Pancreas (tissue), 10 donors: ENCODE data around the gene PYROXD2. TPM values are rescaled to one million over a fixed set of nuclear protein-coding genes. Genes with fewer than 3 reads are reported as not detected.

ENCODE experiments used
- ATAC-seq, 4 donors: fragments of 200-7000 bp; cut with Tn5 transposase; one replicate each; pipeline versions ENCODE4 v1.8.0 to v1.9.1; 2020; ENCODE audit warnings: mild to moderate bottlenecking in 4 of 4, moderate library complexity in 4 of 4
- DNase-seq, 6 donors: peaks; one replicate each; pipeline ENCODE4 v3.0.0-alpha.2; 2020
- FAIRE-seq: peaks from 2 replicates; lab custom pipeline; 2012; peaks lifted over from hg19 to GRCh38; lab: Jason Lieb, UNC
- H3K27ac ChIP-seq, 4 donors: fragments of 200-600 bp; sonication (generic); 1 replicate in 3 of 4; 2 replicates in 1 of 4; pipeline versions ENCODE4 v1.5.0 to v1.8.0; 2020
- H3K27me3 ChIP-seq, 4 donors: fragments of 200-600 bp; one replicate each; pipeline ENCODE4 v1.8.0; 2021
- H3K36me3 ChIP-seq, 3 donors: fragments of 200-600 bp; sonication (generic) in 1 of 3; one replicate each; pipeline versions ENCODE4 v1.5.0 to v1.8.0; 2020 to 2021
- H3K4me1 ChIP-seq, 3 donors: fragments of 200-600 bp; one replicate each; pipeline ENCODE4 v1.8.0; 2021
- H3K4me3 ChIP-seq, 4 donors: fragments of 200-600 bp; sonication (generic) in 2 of 4; one replicate each; pipeline versions ENCODE4 v1.5.0 to v1.8.0; 2020 to 2021
- H3K9me3 ChIP-seq, 4 donors: fragments of 200-600 bp; one replicate each; pipeline ENCODE4 v1.8.0; 2021
- CTCF ChIP-seq, 4 donors: fragments of 200-600 bp; sonication (generic) in 3 of 4; IDR thresholded peaks; one replicate each; pipeline versions ENCODE4 v1.5.0 to v1.8.0; 2021; ENCODE audit warnings: antibody characterized with exemption in 4 of 4
- WGBS, 2 donors: extraction: QIAGEN DNeasy Blood & Tissue Kit; methylation state at CpG; one replicate each; pipeline ENCODE4 v1.1.7; 2013; 5-methylcytosine and 5-hydroxymethylcytosine counted together
- intact Hi-C, 3 donors: fragments of 100-400 bp; cut with DNase I; formaldehyde crosslinking; loops; one replicate each; pipeline versions ENCODE4 v1.11.1 to v1.14.2; 2022
- polyA plus RNA-seq, 2 donors: library from polyadenylated mRNA; stranded (reverse); fragments of 200-250 nt; gene quantifications; one replicate each; pipeline ENCODE4 v1.2.3, GENCODE V29; 2013
- total RNA-seq, 6 donors: library from RNA; stranded (reverse); fragmentation: NEBNext Ultra II Directional in 4 of 6; extraction: Animal tissue kit (Norgen Biotek cat#: 25700) in 4 of 6; gene quantifications; one replicate each; pipeline versions ENCODE4 v1.2.1 to v1.2.4, GENCODE V29; 2021 to 2023
- donor health status: healthy with polysubstance abuse.
- donor health status: DM: no; HTN: no; CAD: no; lungs with moderate emphysema.
- donor health status: DM: no; HTN: no; CAD: no.
- donor health status: control.
- donor health status: control.
- donor health status: Bipolar disorder and iron deficiency.
- donor health status: DM: yes; HTN: yes; CAD: no.
- donor health status: DM: no; HTN: no; CAD: no.
- donor health status: DM: no; HTN: no; CAD: no.
- donor health status: DM: yes; HTN: yes; CAD: no.

PYROXD2 gene
- total and polyA plus RNA-seq, 8 donors = 1.8 to 15.9 (median 3.9) TPM

DNA sequence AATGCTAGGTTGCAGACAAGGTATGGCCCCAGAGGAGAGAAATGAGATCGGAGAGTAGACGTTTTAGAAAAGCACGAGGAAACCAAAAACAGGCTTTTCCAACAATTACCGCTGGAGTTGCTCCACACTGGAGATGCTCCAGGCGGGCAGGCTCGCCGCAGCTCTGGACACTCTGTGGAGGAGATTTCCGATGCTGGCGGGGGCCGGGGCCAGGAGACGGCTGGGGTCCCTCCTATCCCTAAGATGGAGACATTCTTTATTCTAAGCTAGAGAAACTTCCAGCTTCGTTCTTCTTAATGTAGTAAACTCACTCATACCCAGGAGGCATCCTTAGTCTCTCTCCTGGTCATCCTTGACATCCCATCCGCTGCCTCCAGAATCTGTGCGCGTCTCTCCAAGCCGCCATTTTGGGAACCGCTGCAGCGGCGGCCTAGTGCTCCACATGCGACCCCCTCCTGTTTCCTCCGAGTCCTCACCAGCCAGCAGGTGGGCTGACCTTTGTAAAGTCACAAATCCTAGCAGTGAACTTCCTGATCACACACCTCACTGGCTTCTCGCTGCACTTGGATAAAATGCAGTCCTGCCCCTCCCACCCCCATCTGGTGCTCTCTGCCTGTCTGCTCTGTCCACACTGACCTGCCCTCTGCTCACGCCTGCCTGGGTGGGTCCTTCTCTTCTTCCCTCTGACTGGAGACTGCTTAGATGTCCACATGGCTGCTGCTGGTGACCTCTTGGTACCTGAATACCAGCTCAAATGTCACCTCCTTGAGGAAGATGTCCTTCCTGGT is 11.9 kb downstream of the PYROXD2 start:
- peaks cover 0 to 3% (median 0%) of the 10 kb centered on the region in 3 donors for H3K4me1 ChIP-seq
- DNase-seq (no peak), ATAC-seq (no peak), FAIRE-seq (no peak)
- WGBS, 2 donors = 95 to 97% methylated on average over 23 of the region's 23 CpGs
- no peaks in the 10 kb centered on the region for H3K36me3 ChIP-seq
- no peak for TF ChIP-seq CTCF (IDR thresholded peaks at IDR 0.05)
- no peak overlapping the region for H3K27ac ChIP-seq
- intact Hi-C loops = no loop called here
- H3K9me3 ChIP-seq = no peaks in the 10 kb centered on the region
- no peaks in the 10 kb centered on the region for H3K27me3 ChIP-seq
- H3K4me3 ChIP-seq = no peak overlapping the region

DNA sequence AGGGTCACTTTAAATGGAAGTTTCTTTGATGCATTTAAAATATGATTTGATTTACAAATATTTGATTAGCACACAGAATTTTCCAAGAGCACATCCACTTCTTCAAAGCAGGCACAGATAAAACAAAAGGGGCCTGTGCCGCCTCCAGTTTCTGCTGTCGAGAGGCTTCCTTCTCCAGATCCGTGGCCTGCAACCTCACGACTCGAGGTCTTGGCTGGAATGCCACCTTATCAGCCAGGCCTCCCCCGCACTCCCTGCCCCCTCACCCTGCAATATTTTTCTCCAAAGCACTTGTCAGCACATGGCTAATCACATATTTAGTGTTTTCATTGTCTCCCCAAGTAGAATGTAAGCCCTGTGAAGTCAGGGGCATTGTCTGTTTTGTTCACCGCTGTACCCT is 12.5 kb downstream of the PYROXD2 start:
- intact Hi-C loops = no loop called here
- peak in 2 of 4 donors; percentile 27 to 29 for ATAC-seq
- WGBS, 2 donors = 24 to 34% methylated on average over 7 of the region's 7 CpGs
- H3K27ac ChIP-seq = no peak overlapping the region
- no peaks in the 10 kb centered on the region for H3K9me3 ChIP-seq
- no peak for TF ChIP-seq CTCF (IDR thresholded peaks at IDR 0.05)
- H3K36me3 ChIP-seq = no peaks in the 10 kb centered on the region
- DNase-seq = no peak
- FAIRE-seq = no peak
- no peak overlapping the region for H3K4me3 ChIP-seq
- H3K4me1 ChIP-seq = peaks cover 0 to 3% (median 0%) of the 10 kb centered on the region in 3 donors
- no peaks in the 10 kb centered on the region for H3K27me3 ChIP-seq

- intact Hi-C loops = no loop called here
- no peak overlapping the region for H3K4me3 ChIP-seq
- peaks cover 0 to 3% (median 0%) of the 10 kb centered on the region in 3 donors for H3K4me1 ChIP-seq
- H3K36me3 ChIP-seq = no peaks in the 10 kb centered on the region
- WGBS, 2 donors = 85 to 95% methylated on average over 2 of the region's 2 CpGs
- DNase-seq (no peak), ATAC-seq (no peak), FAIRE-seq (no peak)
- no peak for TF ChIP-seq CTCF (IDR thresholded peaks at IDR 0.05)
- H3K9me3 ChIP-seq = no peaks in the 10 kb centered on the region
- no peak overlapping the region for H3K27ac ChIP-seq
- H3K27me3 ChIP-seq = no peaks in the 10 kb centered on the region
Measured at GRCh38 chr10:98400482-98400881, 14.5 kb downstream of the PYROXD2 start.

DNA sequence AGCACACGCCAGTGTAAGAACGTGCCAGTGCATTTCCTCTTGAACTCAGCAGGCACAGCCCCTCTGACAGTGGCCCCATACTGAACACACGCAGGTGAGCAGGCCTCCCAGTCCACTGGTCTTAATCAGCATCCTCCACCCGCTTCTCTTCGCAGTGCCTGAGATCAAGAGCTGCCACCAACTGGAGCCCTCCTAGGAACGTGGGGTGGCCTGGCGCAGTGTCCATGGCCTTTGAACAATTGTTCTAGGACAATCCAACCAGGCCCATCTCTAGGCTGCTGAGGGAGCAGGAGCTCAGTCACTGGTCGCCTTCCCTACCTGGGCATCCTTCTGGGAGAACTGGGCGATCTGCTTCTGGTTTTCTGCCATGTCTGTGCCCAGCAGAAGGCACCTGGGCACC is 15.2 kb downstream of the PYROXD2 start:
- Histone ChIP-seq H3K27ac (no peak overlapping the region), H3K9me3 (no peaks in the 10 kb centered on the region), H3K27me3 (no peaks in the 10 kb centered on the region), H3K36me3 (no peaks in the 10 kb centered on the region), H3K4me3 (no peak overlapping the region), H3K4me1 (peaks cover 0 to 3% (median 0%) of the 10 kb centered on the region in 3 donors)
- WGBS, 2 donors = 88 to 96% methylated on average over 9 of the region's 9 CpGs
- FAIRE-seq (no peak), DNase-seq (no peak), ATAC-seq (no peak)
- TF ChIP-seq CTCF (IDR thresholded peaks at IDR 0.05) = no peak
- intact Hi-C loops = no loop called here

GRCh38 chr10:98397089-98397600 is 17.8 kb downstream of the PYROXD2 start:
- DNase-seq (no peak), FAIRE-seq (no peak), ATAC-seq (no peak)
- H3K4me3 ChIP-seq = no peak overlapping the region
- TF ChIP-seq CTCF (IDR thresholded peaks at IDR 0.05) = no peak
- no peaks in the 10 kb centered on the region for H3K36me3 ChIP-seq
- intact Hi-C loops = no loop called here
- no peaks in the 10 kb centered on the region for H3K27me3 ChIP-seq
- no peaks in the 10 kb centered on the region for H3K4me1 ChIP-seq
- H3K27ac ChIP-seq = no peak overlapping the region
- H3K9me3 ChIP-seq = no peaks in the 10 kb centered on the region
- 92 to 98% methylated on average over 9 of the region's 9 CpGs for WGBS, 2 donors
